ENCODE data around the gene IFNAR2.

IFNAR2 gene

DNA sequence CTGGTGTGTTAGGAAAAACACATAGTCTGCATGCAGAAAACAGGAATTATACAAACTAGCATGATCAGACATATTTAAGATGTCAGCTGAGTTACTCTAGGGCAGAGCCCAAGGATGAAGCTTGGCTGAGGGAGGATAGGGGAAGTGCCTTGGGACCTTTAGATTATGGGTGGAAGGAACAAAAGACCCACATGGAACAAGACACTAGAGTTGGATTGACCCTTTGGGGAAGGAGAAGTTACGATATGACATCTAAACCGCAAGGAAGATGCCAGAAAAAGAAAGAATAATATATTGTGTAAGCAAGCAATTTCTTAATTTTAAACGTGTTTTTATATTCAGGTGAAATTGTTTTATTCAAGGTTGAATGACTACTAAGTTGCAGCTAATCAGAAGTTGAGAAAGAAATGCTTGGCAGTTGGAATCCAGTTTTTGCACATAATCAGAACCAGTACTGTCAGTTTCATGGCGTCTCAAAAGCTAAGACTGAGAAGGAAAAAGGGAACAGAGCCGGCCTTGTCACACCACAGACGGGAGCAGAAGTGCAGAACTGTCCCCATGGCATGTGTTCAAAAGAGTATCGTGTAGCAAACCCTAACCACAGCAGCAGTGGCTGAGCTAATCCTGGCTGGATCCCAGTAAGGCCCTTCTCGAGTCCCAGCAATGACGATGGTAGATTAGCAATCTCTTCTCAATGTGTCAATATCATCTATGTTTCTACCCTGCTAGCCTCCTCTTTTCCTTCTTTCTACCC, 31.2 kb upstream of the IFNAR2 start:
- H3K27ac ChIP-seq: no peak overlapping the region
- TF ChIP-seq, protein P1, sequence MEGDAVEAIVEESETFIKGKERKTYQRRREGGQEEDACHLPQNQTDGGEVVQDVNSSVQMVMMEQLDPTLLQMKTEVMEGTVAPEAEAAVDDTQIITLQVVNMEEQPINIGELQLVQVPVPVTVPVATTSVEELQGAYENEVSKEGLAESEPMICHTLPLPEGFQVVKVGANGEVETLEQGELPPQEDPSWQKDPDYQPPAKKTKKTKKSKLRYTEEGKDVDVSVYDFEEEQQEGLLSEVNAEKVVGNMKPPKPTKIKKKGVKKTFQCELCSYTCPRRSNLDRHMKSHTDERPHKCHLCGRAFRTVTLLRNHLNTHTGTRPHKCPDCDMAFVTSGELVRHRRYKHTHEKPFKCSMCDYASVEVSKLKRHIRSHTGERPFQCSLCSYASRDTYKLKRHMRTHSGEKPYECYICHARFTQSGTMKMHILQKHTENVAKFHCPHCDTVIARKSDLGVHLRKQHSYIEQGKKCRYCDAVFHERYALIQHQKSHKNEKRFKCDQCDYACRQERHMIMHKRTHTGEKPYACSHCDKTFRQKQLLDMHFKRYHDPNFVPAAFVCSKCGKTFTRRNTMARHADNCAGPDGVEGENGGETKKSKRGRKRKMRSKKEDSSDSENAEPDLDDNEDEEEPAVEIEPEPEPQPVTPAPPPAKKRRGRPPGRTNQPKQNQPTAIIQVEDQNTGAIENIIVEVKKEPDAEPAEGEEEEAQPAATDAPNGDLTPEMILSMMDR (conservative IDR thresholded peaks at IDR 0.05): no peak
- no peak for TF ChIP-seq ZFX (IDR thresholded peaks at IDR 0.05)

DNA sequence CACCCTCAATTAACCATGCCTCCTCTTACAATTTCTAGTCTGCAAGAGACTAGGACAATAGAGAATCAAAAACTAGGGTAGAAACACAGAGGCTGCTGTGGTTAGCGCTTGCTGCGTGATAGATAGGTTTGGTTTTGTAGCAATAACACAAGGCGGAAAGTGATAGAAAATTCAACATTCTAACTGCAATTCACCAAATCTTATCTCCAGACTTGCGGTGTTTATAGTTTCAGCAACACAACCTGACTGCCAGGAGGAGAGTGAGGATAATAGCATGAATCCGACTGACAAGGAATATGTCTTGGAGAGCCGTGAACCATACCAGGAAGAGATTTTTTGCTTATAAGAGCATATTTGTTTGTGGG, 30.7 kb upstream of the IFNAR2 start:
- TF ChIP-seq, protein P1 (conservative IDR thresholded peaks at IDR 0.05): no peak
- TF ChIP-seq ZFX (IDR thresholded peaks at IDR 0.05): no peak
- H3K27ac ChIP-seq: no peak overlapping the region

GRCh38 chr21:33199516-33200217, 30.1 kb upstream of the IFNAR2 start:
- TF ChIP-seq ZFX (IDR thresholded peaks at IDR 0.05): no peak
- TF ChIP-seq, protein P1 (conservative IDR thresholded peaks at IDR 0.05): peak; percentile 81
- no peak overlapping the region for H3K27ac ChIP-seq

DNA sequence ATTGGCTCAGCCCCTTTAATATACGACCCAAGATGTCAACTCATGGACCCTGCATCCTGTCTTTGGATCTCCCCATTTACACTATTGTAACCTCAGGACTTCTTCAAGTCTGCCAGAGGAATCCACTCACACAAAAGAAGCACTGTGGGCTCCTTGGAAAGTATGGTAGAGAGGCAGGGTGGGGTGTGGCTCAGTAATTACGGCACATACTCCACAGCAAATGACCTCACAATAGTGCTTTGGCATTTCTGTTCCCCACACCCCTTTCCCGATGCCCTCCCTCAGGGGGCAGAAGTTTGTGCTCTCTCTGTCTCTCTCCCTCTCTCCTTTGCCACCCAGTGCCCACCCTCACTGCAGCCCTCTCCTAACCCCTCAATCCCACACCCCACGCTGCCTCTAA, 27.8 kb upstream of the IFNAR2 start:
- H3K27ac ChIP-seq: no peak overlapping the region
- TF ChIP-seq ZFX (IDR thresholded peaks at IDR 0.05): no peak
- TF ChIP-seq, protein P1 (conservative IDR thresholded peaks at IDR 0.05): no peak

GRCh38 chr21:33202464-33203363, 27.0 kb upstream of the IFNAR2 start:
- TF ChIP-seq, protein P1 (conservative IDR thresholded peaks at IDR 0.05): no peak
- no peak for TF ChIP-seq ZFX (IDR thresholded peaks at IDR 0.05)
- no peak overlapping the region for H3K27ac ChIP-seq

- TF ChIP-seq ZFX (IDR thresholded peaks at IDR 0.05): no peak
- no peak overlapping the region for H3K27ac ChIP-seq
These were observed 26.4 kb upstream of the IFNAR2 start for GRCh38 chr21:33203371-33203724.

DNA sequence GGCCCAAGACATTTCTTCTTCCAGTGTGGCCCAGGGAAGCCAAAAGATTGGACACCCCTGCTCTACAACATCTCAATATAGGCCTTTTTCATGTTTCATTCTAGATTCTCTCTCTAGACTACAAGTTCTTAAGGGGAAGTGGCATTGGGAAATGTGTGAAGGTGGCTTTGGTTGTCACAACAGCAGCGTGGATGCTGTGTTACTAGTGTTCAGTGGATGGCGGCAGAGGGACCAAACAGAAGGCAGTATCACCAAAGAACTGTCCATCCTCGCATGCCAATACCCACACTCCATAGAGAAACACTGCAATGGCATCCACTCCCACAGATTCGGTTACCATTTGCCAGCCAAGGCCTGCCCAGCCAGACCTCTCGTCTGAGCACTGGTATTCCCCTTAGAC, 24.3 kb upstream of the IFNAR2 start:
- TF ChIP-seq, protein P1 (conservative IDR thresholded peaks at IDR 0.05): no peak
- TF ChIP-seq ZFX (IDR thresholded peaks at IDR 0.05): no peak
- H3K27ac ChIP-seq: no peak overlapping the region

Measured in C4-2B (cell line).